ENCODE measurements around the gene ROR1.

ROR1 gene

DNA sequence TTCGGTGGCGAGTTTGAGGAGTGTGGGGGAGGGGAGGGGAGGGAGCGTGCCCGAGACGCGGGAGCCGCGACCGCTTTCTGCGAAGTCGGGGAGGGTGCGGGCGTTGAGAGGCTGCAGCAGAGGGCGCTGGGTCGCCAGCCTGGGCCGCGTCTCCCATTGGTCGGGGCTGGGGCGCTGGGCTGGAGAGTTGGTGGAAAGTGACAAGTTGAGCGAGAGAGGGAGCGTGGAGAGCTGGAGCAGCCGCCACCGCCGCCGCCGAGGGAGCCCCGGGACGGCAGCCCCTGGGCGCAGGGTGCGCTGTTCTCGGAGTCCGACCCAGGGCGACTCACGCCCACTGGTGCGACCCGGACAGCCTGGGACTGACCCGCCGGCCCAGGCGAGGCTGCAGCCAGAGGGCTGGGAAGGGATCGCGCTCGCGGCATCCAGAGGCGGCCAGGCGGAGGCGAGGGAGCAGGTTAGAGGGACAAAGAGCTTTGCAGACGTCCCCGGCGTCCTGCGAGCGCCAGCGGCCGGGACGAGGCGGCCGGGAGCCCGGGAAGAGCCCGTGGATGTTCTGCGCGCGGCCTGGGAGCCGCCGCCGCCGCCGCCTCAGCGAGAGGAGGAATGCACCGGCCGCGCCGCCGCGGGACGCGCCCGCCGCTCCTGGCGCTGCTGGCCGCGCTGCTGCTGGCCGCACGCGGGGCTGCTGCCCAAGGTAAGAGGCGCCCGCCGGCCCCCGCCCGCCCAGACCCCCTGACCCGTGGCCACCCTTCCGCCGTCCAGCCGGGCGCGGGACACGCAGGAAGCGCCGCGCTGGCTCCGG, at the start of gene ROR1:
Gene ROR1, plus strand, starts transcription at position 203 of the 802 bp plus-strand sequence.
- DNase-seq: peak; percentile 13

DNA sequence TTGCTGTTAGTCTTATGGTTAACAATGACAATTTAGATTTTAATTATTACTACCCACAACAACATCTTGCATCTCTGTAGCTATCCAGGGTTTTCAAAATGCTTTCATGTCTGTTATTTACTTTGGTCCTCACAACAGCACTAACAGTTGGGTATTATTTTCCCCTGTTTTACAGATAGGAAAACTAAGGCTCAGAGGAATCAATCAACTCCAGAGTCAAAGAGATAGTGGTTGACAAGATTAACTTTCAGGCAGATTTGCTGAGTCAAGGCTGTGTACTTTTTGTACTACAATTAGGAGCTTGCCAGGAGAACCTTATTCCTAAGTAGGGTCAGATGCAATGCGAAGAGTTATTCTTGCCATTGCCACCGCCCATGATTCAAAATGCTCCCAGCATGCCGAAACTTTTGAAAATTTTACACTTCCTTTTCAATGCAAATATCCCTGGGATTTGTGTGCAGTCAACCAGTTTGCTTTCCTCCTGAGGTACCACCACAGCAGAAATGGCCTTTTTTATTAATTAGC, 49.4 kb upstream of the ROR1 start:
- DNase-seq: no peak

DNA sequence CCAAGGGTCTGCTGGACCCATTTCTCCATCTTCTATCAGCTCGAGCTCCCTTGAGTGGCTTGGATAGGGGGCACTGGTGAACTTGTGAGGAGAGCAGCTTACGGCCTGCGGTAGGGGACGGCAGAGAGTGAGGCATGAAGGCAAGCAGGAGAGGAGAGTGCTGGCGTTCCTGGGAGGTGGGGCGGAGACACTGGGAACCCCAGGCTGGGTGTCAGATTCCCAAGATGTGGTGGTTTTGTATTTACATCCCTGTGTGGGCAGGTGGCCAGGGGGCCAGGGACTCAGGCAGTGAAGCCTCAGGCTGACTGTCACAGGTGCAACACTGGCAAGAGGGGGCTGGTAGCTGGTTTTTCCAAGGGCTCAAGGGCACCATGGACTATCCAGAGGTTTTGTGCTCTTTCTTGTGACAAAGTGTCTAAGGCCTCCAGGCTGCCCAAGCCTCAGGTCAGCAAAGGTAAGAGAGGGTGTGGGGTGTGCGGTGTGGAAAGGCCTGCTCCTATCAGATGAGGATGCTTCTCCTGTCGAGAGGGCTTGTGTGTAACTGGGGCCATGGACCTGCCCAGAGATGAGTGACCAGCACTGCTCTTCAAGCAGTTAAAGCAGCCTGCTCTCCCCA, 45.1 kb upstream of the ROR1 start:
- no peak for DNase-seq

- DNase-seq: no peak
Observed at GRCh38 chr1:63729227-63729620, 44.6 kb upstream of the ROR1 start.

GRCh38 chr1:63730211-63730610, 43.6 kb upstream of the ROR1 start:
- no peak for DNase-seq

- DNase-seq: no peak
Observed at GRCh38 chr1:63731117-63732043, 42.4 kb upstream of the ROR1 start.

DNA sequence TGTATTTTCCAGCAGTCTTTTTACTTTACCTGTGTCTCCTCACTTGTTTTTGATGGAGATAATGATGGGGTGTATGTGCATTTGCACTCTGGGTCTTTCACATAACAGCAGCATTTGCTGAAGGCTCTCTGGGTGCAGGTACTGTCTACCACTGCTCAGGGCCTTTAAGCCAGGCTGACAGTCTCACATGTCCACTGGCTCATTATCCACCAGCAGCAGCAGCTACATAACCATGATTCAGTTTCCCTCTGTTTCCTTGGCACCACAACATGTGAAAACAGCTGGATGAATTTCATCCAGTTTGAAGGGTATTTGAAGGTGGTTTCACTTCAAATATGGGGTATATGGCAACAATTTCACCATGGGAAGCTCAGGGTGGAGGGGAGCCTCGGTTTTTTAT, 41.2 kb upstream of the ROR1 start:
- DNase-seq: no peak

GRCh38 chr1:63738772-63739171, 35.0 kb upstream of the ROR1 start:
- DNase-seq: no peak

GRCh38 chr1:63739452-63739851, 34.4 kb upstream of the ROR1 start:
- DNase-seq: no peak

DNA sequence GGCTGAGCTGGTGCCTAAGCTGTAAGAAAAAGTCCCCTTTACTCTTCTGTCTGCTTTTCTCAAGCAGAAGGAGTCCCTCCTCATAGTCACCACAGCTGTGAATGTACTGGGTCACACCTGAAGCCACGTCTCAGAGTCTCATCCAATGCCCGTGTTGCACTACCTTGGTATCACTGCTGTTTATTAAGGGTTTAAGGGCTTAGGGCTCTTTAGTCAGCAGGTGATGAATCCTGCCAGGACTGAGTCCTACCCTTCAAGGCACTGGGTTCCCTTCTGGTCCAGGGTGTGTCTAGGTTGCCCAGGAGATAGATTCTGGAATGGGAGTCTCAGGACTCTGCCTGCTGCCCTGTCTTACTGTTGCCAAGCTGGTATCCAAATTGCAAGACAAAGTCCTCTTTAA, 33.4 kb upstream of the ROR1 start:
- DNase-seq: no peak

GRCh38 chr1:63742526-63742925, 31.3 kb upstream of the ROR1 start:
- no peak for DNase-seq

DNA sequence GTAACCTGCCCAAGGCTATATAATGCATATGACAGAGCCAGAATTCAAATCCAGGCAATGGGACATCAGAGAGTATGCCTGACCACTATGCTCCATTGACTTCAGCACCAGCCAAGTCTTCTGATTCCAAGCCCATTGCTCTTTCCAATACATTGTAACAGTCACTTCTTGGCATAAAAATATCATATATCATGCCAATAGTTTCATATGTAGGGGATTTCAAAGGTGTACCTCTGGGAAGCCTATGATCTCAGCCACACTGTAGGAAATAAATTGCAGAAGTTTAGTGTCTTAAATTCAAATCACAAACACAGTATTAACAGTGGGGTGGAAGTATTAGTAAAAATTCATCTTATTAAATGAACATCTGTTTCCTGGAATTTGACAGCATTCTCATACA, 30.0 kb upstream of the ROR1 start:
- no peak for DNase-seq

GRCh38 chr1:63746129-63746864, 27.5 kb upstream of the ROR1 start:
- DNase-seq: no peak

DNA sequence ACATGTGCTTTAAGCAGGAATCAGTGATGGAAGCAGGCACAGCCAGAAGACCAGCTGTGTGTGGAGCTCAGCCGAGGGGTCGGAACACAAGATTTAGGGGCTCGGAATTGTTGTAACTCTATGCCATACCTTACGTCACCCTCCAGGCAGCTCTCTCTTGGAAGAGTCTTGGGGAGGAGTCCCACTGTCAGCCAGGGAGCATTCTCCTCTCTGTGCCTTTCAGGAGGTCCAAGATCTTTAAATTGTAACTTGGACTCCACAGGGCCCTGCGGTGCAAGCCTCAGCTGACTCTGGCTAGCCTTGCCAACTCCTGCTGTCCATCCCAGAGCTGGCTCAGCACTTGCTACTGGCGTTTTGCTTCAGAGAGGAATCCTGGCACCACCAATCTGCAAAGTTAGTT, 26.4 kb upstream of the ROR1 start:
- no peak for DNase-seq

DNA sequence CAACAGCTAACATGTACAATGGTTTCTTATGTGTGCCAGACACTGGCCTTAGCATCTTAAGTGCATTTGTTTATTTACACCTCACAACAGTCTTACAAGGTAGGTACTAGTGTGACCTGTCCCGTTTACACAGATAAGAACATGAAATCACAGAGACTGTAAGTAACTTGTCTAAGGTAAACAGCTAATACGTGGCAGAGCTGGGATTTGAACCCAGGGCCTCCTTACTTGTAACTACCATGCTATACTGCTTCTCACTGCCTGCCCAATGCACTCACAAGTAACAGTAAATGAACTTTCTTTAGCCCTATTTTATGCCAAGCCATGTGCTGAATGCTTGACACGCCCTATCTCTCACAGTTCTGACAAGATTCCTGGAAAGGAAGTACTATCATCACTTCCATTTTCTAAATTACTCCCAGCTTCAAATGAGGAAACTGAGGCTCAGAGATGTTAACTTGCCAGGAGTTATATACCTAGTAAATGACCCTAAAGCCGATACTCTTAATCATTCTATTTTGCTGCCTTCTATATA, 25.7 kb upstream of the ROR1 start:
- DNase-seq: no peak

DNA sequence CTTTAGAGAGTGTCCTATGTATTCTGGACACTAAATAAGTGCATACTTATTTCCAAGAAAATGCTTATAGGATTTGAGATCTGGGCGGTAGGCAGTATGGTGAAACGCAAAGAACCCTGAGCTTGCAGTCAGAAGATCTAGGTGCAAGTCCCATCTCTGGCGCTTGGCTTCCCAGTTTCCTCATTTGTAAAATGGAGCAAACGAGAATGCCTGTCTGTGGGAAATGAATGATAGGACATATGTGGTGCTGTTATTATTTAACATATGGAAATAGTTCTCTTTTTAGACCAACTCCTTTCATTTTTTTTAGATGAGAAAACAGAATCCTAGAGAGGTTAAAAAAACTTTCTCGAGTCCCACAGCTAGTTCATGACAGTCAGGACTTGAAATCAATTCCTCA, 25.2 kb upstream of the ROR1 start:
- no peak for DNase-seq

- DNase-seq: no peak
Observed at GRCh38 chr1:63750721-63751120, 23.1 kb upstream of the ROR1 start.

- DNase-seq: no peak
Observed at GRCh38 chr1:63752176-63752575, 21.6 kb upstream of the ROR1 start.

- DNase-seq: no peak
Observed at GRCh38 chr1:63753591-63753990, 20.2 kb upstream of the ROR1 start.

DNA sequence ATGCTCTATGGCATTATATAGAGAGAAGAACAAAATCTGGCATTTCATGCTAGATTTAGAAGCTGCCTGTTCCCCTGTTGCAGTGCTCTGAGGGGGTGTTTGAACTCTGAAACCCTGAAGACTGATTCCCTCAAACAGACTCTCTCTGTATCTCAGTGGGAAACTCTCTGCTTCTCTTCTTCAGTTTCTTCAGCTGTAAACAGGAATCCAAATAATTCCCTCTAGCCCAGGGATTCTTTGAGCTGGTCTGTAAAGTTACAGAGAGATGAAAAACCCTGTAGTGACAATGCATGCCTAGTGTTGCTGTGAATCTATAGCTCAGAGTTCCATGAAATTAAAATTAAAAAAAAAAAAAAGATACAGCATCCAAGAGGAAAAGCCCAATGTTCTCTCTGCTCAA, 17.0 kb upstream of the ROR1 start:
- DNase-seq: no peak

GRCh38 chr1:63757334-63757733, 16.5 kb upstream of the ROR1 start:
- DNase-seq: no peak

DNA sequence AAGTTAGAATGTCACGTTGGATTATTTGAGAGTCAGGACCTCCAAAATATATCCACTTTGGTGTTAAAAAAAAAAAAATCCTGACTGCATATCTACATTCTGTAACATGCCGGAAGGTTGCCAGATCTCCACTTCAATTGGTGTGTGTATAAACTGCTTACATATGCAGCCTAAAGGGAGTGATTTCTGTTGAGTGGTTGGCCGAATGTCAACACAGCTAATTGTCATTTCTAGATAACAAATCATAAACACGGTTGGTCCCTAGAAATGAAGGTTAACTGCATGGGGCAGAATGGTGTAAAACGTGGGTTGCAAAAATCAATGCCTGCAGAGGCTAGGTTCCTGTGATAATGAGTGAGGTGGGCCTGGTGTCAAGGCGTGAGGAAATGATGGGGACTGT, 15.0 kb upstream of the ROR1 start:
- DNase-seq: no peak
